ENCODE data around the gene BIVM.

The BIVM gene

DNA sequence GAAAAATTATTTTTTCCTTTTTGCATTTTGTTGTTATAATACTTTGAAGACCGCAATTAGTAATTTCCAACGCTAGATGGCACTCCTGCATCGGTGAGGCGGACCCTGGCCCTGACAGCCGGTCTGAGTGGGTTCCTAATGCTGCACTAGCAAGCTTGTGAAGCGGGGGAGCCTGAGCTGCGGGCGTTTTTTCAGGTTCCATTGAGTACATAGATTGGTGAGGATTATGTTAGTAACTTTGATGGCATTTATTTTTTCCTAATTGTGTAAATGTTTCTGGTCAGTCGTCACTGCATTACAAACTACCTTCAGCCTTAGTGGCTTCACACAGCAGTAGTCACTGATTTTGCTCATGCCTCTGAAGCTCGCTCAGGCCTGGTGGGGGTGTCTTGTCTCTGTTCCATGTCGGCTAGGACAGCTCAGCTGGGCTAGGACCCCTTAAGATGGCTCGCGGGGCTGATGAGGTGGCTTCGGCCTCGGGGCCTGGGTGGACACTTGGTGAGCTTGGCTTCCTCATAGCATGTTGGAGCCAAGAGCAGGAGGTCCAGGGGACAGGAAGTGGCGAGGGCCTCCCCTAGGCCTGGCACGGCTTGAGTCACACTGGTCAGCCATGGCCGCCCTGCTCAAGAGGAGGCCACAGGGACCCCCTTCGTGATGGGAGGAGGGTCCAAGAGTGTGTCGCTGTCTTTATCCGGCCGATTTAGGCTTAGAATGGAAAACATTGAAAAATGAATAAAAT is 71.9 kb downstream of the BIVM start:
- H3K9ac ChIP-seq (ENCODE audit: low read depth, low read length): no peak overlapping the region
- H3K27ac ChIP-seq (ENCODE audit: low read length): no peak overlapping the region
- H3K4me1 ChIP-seq (ENCODE audit: insufficient read depth, low read length): no peaks in the 10 kb centered on the region
- no peaks in the 10 kb centered on the region for H3K9me3 ChIP-seq (ENCODE audit: insufficient read depth, low read depth, low read length)
- H3K27me3 ChIP-seq (ENCODE audit: insufficient read depth, low read length): no peaks in the 10 kb centered on the region
- H3K4me3 ChIP-seq (ENCODE audit: low read length): no peak overlapping the region
- H3K36me3 ChIP-seq (ENCODE audit: insufficient read depth, low read depth, low read length): peaks cover 50% of the 10 kb centered on the region

DNA sequence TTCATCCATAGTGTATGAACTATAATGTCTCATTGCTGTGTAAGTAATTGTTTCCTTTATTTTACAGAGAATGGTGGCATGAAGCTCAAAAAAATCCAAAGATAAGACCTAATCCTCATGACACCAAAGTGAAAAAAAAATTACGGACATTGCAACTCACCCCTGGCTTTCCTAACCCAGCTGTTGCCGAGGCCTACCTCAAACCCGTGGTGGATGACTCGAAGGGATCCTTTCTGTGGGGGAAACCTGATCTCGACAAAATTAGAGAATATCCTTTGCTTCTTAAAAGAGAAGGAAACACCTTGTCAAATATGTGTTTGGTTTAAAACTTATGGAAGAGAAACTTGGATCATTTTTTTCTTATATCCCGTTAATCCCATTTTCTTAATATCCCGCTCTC is 73.2 kb downstream of the BIVM start:
- Histone ChIP-seq H3K36me3 (ENCODE audit: insufficient read depth, low read depth, low read length) (peaks cover 39% of the 10 kb centered on the region), H3K4me1 (ENCODE audit: insufficient read depth, low read length) (peaks cover 5% of the 10 kb centered on the region), H3K9ac (ENCODE audit: low read depth, low read length) (no peak overlapping the region), H3K9me3 (ENCODE audit: insufficient read depth, low read depth, low read length) (no peaks in the 10 kb centered on the region), H3K27ac (ENCODE audit: low read length) (no peak overlapping the region), H3K4me3 (ENCODE audit: low read length) (no peak overlapping the region), H3K27me3 (ENCODE audit: insufficient read depth, low read length) (no peaks in the 10 kb centered on the region)

DNA sequence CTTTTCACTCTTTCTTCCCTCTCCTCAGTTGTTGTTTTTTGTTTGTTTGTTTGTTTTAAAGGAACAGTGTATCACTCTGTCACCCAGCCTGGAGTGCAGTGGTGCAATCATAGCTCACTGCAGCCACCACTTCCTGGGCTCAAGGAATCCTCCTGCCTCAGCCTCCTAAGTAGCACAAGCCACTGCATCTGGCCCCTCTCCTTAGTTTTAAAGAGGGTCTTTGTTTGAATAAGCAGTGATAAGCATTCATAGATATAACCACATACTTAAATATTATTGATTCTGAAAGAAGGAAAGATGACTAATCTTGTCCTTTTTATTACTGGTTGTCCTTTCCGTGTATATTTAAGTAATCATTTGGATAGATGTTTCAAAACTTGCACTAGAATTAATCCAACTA is 73.6 kb downstream of the BIVM start:
- Histone ChIP-seq H3K4me3 (ENCODE audit: low read length) (no peak overlapping the region), H3K9ac (ENCODE audit: low read depth, low read length) (no peak overlapping the region), H3K4me1 (ENCODE audit: insufficient read depth, low read length) (peaks cover 7% of the 10 kb centered on the region), H3K36me3 (ENCODE audit: insufficient read depth, low read depth, low read length) (peaks cover 35% of the 10 kb centered on the region), H3K9me3 (ENCODE audit: insufficient read depth, low read depth, low read length) (no peaks in the 10 kb centered on the region), H3K27me3 (ENCODE audit: insufficient read depth, low read length) (no peaks in the 10 kb centered on the region), H3K27ac (ENCODE audit: low read length) (no peak overlapping the region)

DNA sequence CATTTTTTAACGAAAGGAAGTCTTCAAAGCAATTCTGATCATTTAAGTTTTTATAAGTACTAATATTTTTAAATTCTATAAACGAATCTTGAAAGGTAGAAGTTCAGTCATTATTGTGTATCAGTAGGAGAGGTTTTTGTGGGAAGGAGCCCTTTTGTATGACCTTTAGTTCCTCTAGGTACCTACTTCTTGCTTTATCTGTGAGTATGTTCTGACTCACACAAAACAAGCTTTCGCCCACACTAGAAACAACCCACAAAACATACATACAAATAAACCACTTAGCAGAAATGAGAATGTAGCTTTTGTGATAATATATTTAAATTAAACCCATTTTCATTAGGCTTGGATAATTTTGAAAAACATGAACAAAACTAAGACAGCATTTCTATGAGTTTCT is 74.7 kb downstream of the BIVM start:
- Histone ChIP-seq H3K36me3 (ENCODE audit: insufficient read depth, low read depth, low read length) (peaks cover 26% of the 10 kb centered on the region), H3K27ac (ENCODE audit: low read length) (no peak overlapping the region), H3K27me3 (ENCODE audit: insufficient read depth, low read length) (no peaks in the 10 kb centered on the region), H3K9ac (ENCODE audit: low read depth, low read length) (no peak overlapping the region), H3K9me3 (ENCODE audit: insufficient read depth, low read depth, low read length) (no peaks in the 10 kb centered on the region), H3K4me1 (ENCODE audit: insufficient read depth, low read length) (peaks cover 7% of the 10 kb centered on the region), H3K4me3 (ENCODE audit: low read length) (no peak overlapping the region)

DNA sequence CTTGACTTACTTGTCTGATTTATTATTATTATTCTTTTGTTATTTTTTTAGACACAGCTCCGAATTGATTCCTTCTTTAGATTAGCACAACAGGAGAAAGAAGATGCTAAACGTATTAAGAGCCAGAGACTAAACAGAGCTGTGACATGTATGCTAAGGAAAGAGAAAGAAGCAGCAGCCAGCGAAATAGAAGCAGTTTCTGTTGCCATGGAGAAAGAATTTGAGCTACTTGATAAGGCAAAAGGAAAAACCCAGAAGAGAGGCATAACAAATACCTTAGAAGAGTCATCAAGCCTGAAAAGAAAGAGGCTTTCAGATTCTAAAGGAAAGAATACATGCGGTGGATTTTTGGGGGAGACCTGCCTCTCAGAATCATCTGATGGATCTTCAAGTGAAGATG is 76.3 kb downstream of the BIVM start:
- peaks cover 25% of the 10 kb centered on the region for H3K36me3 ChIP-seq (ENCODE audit: insufficient read depth, low read depth, low read length)
- no peaks in the 10 kb centered on the region for H3K9me3 ChIP-seq (ENCODE audit: insufficient read depth, low read depth, low read length)
- H3K4me1 ChIP-seq (ENCODE audit: insufficient read depth, low read length): peaks cover 7% of the 10 kb centered on the region
- H3K27me3 ChIP-seq (ENCODE audit: insufficient read depth, low read length): no peaks in the 10 kb centered on the region
- no peak overlapping the region for H3K4me3 ChIP-seq (ENCODE audit: low read length)
- H3K27ac ChIP-seq (ENCODE audit: low read length): no peak overlapping the region
- no peak overlapping the region for H3K9ac ChIP-seq (ENCODE audit: low read depth, low read length)

DNA sequence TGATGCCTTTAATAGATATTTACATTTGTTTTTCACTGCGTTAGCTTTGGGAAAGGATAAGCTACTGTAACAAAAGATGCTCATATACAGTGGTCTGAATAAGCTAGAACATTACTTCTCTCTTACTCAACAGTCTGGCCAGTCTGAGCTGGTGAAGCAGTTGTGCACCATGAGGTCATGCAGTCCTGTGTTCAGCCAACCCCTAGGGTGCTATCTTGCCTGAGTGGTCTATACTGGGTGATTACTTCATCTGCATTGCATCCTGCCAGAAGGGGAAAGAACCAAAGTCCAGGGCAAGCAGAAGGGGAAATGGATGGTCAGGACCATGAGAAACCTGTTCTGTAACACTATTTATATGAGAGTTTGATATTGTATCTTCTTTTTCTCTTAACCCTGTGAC is 78.4 kb downstream of the BIVM start:
- Histone ChIP-seq H3K9ac (ENCODE audit: low read depth, low read length) (no peak overlapping the region), H3K4me3 (ENCODE audit: low read length) (no peak overlapping the region), H3K9me3 (ENCODE audit: insufficient read depth, low read depth, low read length) (no peaks in the 10 kb centered on the region), H3K4me1 (ENCODE audit: insufficient read depth, low read length) (peaks cover 7% of the 10 kb centered on the region), H3K36me3 (ENCODE audit: insufficient read depth, low read depth, low read length) (peaks cover 22% of the 10 kb centered on the region), H3K27ac (ENCODE audit: low read length) (no peak overlapping the region), H3K27me3 (ENCODE audit: insufficient read depth, low read length) (no peaks in the 10 kb centered on the region)

DNA sequence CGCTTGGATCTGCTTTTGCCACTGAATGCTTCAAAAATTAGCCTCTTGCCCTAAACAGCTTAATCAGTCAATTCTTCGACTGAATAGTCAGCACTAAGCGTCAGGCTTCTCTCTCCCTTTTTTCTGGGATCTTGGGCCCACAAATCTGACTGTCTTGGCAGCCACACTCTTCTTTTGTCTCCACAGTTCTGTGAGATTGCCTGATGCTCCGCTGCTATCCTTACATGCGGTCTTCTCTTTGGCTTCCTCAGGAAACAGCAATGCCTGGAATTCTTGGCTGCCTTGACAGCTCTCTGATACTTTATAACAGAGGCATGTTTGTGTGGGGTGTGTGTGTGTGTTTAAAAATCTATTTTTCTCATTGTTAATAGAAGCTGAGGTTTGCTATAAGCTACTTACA is 79.6 kb downstream of the BIVM start:
- no peaks in the 10 kb centered on the region for H3K27me3 ChIP-seq (ENCODE audit: insufficient read depth, low read length)
- peaks cover 7% of the 10 kb centered on the region for H3K4me1 ChIP-seq (ENCODE audit: insufficient read depth, low read length)
- no peak overlapping the region for H3K4me3 ChIP-seq (ENCODE audit: low read length)
- H3K9ac ChIP-seq (ENCODE audit: low read depth, low read length): no peak overlapping the region
- H3K36me3 ChIP-seq (ENCODE audit: insufficient read depth, low read depth, low read length): peaks cover 11% of the 10 kb centered on the region; the same call in 1 of the 2 replicates
- no peaks in the 10 kb centered on the region for H3K9me3 ChIP-seq (ENCODE audit: insufficient read depth, low read depth, low read length)
- H3K27ac ChIP-seq (ENCODE audit: low read length): no peak overlapping the region

DNA sequence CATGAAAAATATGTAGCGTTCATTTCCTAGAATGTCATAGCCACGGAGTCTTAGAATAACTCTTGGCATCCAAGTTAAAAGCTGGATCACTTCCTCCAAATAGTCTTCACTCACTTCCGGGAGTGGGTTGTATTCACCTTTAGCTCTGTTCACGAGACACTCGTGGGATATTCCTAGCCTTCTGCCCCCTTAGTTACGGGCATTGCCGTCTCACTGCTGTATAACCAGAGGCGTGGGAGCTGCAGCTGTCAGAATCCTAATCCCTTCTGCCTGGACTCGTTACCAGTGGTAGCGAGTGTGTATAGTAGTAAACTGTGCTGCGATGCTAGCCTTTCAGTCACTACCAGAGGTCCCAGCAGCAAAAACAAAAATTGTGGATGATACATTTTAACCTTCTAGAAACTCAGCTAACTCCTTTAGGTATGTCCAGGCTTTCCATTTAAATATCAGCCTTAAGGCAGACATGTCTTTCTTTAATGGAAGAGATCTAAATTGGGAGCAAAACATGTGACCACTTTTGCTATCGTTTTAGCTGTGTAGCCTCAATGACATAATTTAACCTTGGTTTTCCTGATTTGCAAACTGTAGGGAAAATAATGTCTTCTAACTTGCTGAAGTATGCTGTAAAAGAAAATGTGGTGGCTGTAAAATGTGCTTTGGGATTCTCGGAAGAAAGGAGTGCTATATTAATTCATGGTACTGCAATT is 81.0 kb downstream of the BIVM start:
- Histone ChIP-seq H3K27ac (ENCODE audit: low read length) (no peak overlapping the region), H3K4me3 (ENCODE audit: low read length) (no peak overlapping the region), H3K9ac (ENCODE audit: low read depth, low read length) (no peak overlapping the region), H3K36me3 (ENCODE audit: insufficient read depth, low read depth, low read length) (0 out of 2 replicates have a peak, but pooled peaks cover 6% of the 10 kb centered on the region), H3K9me3 (ENCODE audit: insufficient read depth, low read depth, low read length) (no peaks in the 10 kb centered on the region), H3K27me3 (ENCODE audit: insufficient read depth, low read length) (no peaks in the 10 kb centered on the region), H3K4me1 (ENCODE audit: insufficient read depth, low read length) (peaks cover 7% of the 10 kb centered on the region)

DNA sequence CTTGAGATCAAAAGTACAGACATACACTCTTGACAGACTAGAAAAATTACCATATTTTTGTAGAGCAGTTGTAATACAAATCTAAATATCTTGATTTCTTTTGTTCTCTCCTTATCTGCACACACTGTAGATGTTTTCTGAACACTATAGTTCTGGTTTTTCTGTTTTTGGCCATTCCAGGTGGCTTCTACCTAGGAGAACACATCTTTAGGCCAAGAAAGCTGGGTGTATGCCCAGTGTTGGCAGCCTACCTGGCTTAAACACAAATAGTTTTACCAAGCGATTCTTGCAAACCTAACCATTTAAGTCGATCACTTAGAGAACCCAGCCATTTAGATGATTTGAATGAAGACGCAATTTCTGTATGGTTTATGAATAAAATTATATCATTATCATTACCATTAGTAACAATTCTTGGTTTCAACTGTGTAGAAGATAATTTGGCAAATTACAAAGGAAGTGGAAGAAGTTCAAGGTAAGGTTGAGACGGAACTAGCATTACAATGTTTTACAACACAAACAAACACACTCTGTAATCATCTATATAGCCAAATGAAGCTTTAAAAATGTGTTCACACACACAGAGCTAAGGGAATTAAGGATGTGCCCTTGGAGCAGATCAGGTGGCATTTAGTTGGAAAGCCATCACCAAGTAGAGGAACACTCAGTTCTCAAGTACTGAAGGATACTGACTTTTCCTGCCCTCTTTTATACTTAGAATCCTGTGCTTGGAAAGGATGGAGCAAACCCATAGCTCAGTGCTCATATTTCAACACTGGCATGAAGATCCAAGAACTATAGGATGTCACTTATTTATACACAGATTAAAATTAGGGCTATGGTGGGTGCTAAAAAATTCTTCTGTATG is 83.1 kb downstream of the BIVM start:
- no peaks in the 10 kb centered on the region for H3K36me3 ChIP-seq (ENCODE audit: insufficient read depth, low read depth, low read length)
- 0 out of 2 replicates have a peak, but pooled peaks cover 2% of the 10 kb centered on the region for H3K4me1 ChIP-seq (ENCODE audit: insufficient read depth, low read length)
- H3K27me3 ChIP-seq (ENCODE audit: insufficient read depth, low read length): no peaks in the 10 kb centered on the region
- H3K9me3 ChIP-seq (ENCODE audit: insufficient read depth, low read depth, low read length): no peaks in the 10 kb centered on the region
- no peak overlapping the region for H3K27ac ChIP-seq (ENCODE audit: low read length)
- no peak overlapping the region for H3K4me3 ChIP-seq (ENCODE audit: low read length)
- no peak overlapping the region for H3K9ac ChIP-seq (ENCODE audit: low read depth, low read length)

Measured in iPS-20b (cell line).